Naive thymus-derived CD4-positive, alpha-beta T cell (primary cell): ENCODE measurements around the gene LCNL1. TPM values are rescaled to one million over a fixed set of nuclear protein-coding genes. Genes with fewer than 3 reads are reported as not detected.

Experiments used
- ATAC-seq: fragments of 150-1000 bp; cut with Tn5 transposase; 2 replicates; pipeline ENCODE4 v1.10.0; 2021; ENCODE audit warnings: mild to moderate bottlenecking, moderate library complexity
- CTCF ChIA-PET: fragments of 350-600 bp; sonication (Branson Sonifier 250); formaldehyde crosslinking; loops from one replicate; lab custom pipeline; 2021; ENCODE audit warnings: antibody characterized with exemption; lab: Charles Lee
- POLR2A ChIA-PET: fragments of 350-600 bp; sonication (Branson Sonifier 250); formaldehyde crosslinking; loops from one replicate; lab custom pipeline; 2021; ENCODE audit warnings: antibody characterized with exemption, inconsistent platforms; lab: Charles Lee
- DNase-seq, 9 donors: peaks; one replicate each; pipeline versions ENCODE4 v3.0.0 to v3.0.0-alpha.2; 2020 to 2022; ENCODE audit warnings: mixed read lengths in 1 of 9
- H3K27ac ChIP-seq: one replicate; pipeline ENCODE4 v1.7.0; 2013; ENCODE audit warnings: mild to moderate bottlenecking, low read depth, low read length, moderate library complexity
- H3K27me3 ChIP-seq, 2 donors: one replicate each; pipeline ENCODE4 v1.7.0; 2013; ENCODE audit warnings: low read length in 2 of 2, mild to moderate bottlenecking in 2 of 2, moderate library complexity in 2 of 2; ENCODE audit not compliant: control insufficient read depth in 2 of 2, insufficient read depth in 2 of 2
- H3K36me3 ChIP-seq, 3 experiments: 1 replicate in 2 of 3; 2 replicates in 1 of 3; pipeline ENCODE4 v1.7.0; 2013; ENCODE audit warnings: low read length in 3 of 3, mild to moderate bottlenecking in 3 of 3, moderate library complexity in 1 of 3; ENCODE audit not compliant: insufficient read depth in 3 of 3, control insufficient read depth in 2 of 3
- H3K4me1 ChIP-seq, 2 donors: one replicate each; pipeline ENCODE4 v1.7.0; 2013; ENCODE audit warnings: low read length in 2 of 2, mild to moderate bottlenecking in 2 of 2, moderate library complexity in 1 of 2; ENCODE audit not compliant: control insufficient read depth in 2 of 2, insufficient read depth in 2 of 2
- H3K4me3 ChIP-seq: 2 replicates; pipeline ENCODE4 v1.7.0; 2013; ENCODE audit warnings: mild to moderate bottlenecking, low read length
- H3K9me3 ChIP-seq, 3 experiments: 1 replicate in 2 of 3; 2 replicates in 1 of 3; pipeline ENCODE4 v1.7.0; 2013; ENCODE audit warnings: low read length in 3 of 3; ENCODE audit not compliant: control insufficient read depth in 2 of 3
- H3K27ac Mint-ChIP-seq, 9 donors: one replicate each; pipeline ENCODE4 v1.8.0; 2020 to 2022; ENCODE audit warnings: mixed read lengths in 9 of 9, mild to moderate bottlenecking in 8 of 9, moderate library complexity in 5 of 9, inconsistent platforms in 2 of 9
- H3K27me3 Mint-ChIP-seq, 5 donors: one replicate each; pipeline ENCODE4 v1.8.0; 2021 to 2022; ENCODE audit warnings: mixed read lengths in 5 of 5, mild to moderate bottlenecking in 1 of 5
- H3K36me3 Mint-ChIP-seq, 5 donors: one replicate each; pipeline ENCODE4 v1.8.0; 2020 to 2022; ENCODE audit warnings: mixed read lengths in 5 of 5, mild to moderate bottlenecking in 3 of 5, inconsistent platforms in 1 of 5
- H3K4me1 Mint-ChIP-seq, 7 donors: one replicate each; pipeline ENCODE4 v1.8.0; 2020 to 2022; ENCODE audit warnings: mixed read lengths in 7 of 7, mild to moderate bottlenecking in 3 of 7, inconsistent platforms in 1 of 7
- H3K4me3 Mint-ChIP-seq, 10 donors: one replicate each; pipeline ENCODE4 v1.8.0; 2020 to 2022; ENCODE audit warnings: mild to moderate bottlenecking in 10 of 10, mixed read lengths in 10 of 10, moderate library complexity in 6 of 10, inconsistent platforms in 2 of 10
- H3K9me3 Mint-ChIP-seq, 11 donors: one replicate each; pipeline ENCODE4 v1.8.0; 2020 to 2022; ENCODE audit warnings: mixed read lengths in 11 of 11, mild to moderate bottlenecking in 4 of 11, inconsistent platforms in 1 of 11, moderate library complexity in 1 of 11
- intact Hi-C, 2 donors: fragments of 100-400 bp; cut with micrococcal nuclease; formaldehyde crosslinking; loops; one replicate each; pipeline ENCODE4 v1.15.1; 2023
- polyA plus RNA-seq, 2 donors: library from polyadenylated mRNA; unstranded; fragments of 300-500 nt; fragmentation: Illumina TruSeq; gene quantifications; one replicate each; pipeline ENCODE4 v1.2.3, GENCODE V29; 2021
- total RNA-seq, 6 experiments: library from RNA in 5 of 6; stranded (reverse) in 5 of 6; gene quantifications; 1 replicate in 5 of 6; 2 replicates in 1 of 6; pipeline ENCODE4 v1.2.3 and lab custom pipeline; 2021 to 2026

LCNL1 gene
- total and polyA plus RNA-seq, 7 experiments from 2014 or later: 0.12 to 1.9 (median 0.13) TPM; not detected in 4

DNA sequence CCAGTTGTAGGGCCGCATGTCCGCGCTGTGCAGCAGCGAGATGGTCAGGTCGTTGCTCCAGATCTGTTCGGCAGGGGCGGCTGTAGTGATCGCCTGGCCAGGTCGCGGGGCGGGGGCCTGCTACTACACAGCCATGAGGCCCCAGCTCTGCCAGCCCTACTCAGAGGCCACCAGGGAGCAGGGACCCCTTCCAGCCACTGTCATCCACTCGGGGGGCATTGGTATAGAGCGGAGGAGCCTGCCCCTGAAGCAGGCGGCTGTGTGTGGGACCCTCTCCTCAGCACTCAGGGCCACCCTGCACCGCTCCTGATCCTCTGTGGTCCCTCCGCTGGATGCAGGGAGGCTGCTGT lies 39.9 kb upstream of the LCNL1 start:
- no peak for ATAC-seq
- H3K4me1 ChIP-seq: peaks cover 8 to 10% of the 10 kb centered on the region in 2 donors
- Mint-ChIP-seq H3K27me3 (no peaks in the 10 kb centered on the region), H3K36me3 (peaks cover 0 to 16% (median 10%) of the 10 kb centered on the region in 5 donors), H3K4me1 (peaks cover 0 to 14% (median 5%) of the 10 kb centered on the region in 7 donors), H3K9me3 (peaks cover 0 to 10% (median 0%) of the 10 kb centered on the region in 11 donors), H3K4me3 (peak overlapping the region in 6 of 10 donors; percentile 49 to 84 (median 70)), H3K27ac (peak overlapping the region in 1 of 9 donors; percentile 43)
- ChIA-PET POLR2A (interaction anchor here (1.7 to 1.8 kb wide), 2 partner anchors 56 to 143 kb away, joined by 6 to 8 read pairs; partner anchors contain the start of gene TRAF2), CTCF (no interaction called here)
- DNase-seq: no peak
- H3K27ac ChIP-seq: peak overlapping the region; percentile 77
- peaks cover 0 to 43% (median 6%) of the 10 kb centered on the region in 3 experiments for H3K36me3 ChIP-seq
- H3K9me3 ChIP-seq: no peaks in the 10 kb centered on the region
- intact Hi-C loops: loop anchor here (5.0 to 10.0 kb wide), 3 partner anchors 136 to 282 kb away; partner anchors contain the start of genes CYSRT1 (in 1 of the 2), NDOR1 (in 1 of the 2), RABL6 (in 1 of the 2) and RNF208 (in 1 of the 2)
- H3K27me3 ChIP-seq: no peaks in the 10 kb centered on the region
- no peak overlapping the region for H3K4me3 ChIP-seq

DNA sequence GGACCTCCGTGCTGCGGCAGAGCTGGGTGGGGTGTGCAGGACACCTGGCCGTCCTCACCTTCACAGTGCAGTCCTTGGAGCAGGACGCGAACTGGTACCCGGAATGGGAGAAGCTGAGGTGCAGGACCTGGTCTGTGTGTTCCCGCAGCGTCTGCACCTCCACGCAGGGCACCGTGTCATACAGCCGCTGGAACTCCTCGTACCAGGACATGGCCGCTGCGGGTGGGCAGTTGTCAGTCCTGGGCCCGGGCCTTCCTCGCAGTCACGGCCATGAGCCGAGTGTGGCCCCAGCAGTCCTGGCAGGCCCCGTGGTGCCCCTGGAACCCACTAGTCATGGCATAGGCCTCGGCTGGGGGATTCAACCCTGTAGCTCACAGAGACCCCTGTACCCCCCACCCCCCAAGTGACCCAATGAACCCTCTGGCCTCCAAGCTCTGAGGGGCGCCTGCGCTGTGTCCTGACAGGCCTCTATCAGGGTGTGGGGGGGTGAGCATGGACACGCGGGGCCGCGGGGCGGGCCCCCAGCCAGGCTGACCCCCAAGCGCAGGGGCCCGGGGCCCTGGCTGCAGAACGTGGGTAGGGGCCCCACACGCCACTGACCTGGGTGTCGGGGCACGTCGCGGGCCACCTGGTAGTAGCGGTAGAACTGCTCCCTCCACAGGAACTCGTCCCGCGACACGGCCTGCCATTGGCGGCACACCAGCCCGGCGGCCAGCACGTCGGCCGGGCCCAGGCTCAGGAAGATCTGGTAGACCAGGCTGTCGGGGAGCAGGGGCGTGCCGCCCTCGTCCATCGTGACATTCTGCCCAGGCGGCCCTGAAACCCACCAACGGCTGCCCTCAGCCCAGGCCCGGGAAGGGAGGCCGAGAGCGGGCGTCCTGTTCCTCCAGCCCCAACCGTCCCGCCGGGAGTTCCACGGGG lies 39.2 kb upstream of the LCNL1 start:
- Histone ChIP-seq H3K4me1 (peaks cover 10 to 11% of the 10 kb centered on the region in 2 donors), H3K27me3 (no peaks in the 10 kb centered on the region), H3K27ac (peak overlapping the region; percentile 77), H3K36me3 (peaks cover 0 to 43% (median 6%) of the 10 kb centered on the region in 3 experiments), H3K4me3 (peak overlapping the region; percentile 72), H3K9me3 (no peaks in the 10 kb centered on the region)
- H3K27me3 Mint-ChIP-seq: no peaks in the 10 kb centered on the region
- H3K9me3 Mint-ChIP-seq: peaks cover 0 to 8% (median 0%) of the 10 kb centered on the region in 11 donors
- ChIA-PET POLR2A (interaction anchor here (0.8 to 1.8 kb wide), 8 partner anchors 49 to 143 kb away, joined by 3 to 8 read pairs (median 4); partner anchors contain the start of genes PAXX, RABL6 and TRAF2), CTCF (no interaction called here)
- peak overlapping the region in 7 of 9 donors; percentile 59 to 90 (median 72) for H3K27ac Mint-ChIP-seq
- ATAC-seq: peak; percentile 0
- peaks cover 0 to 14% (median 8%) of the 10 kb centered on the region in 5 donors for H3K36me3 Mint-ChIP-seq
- DNase-seq: peak in 6 of 9 donors; percentile 20 to 61 (median 30)
- peaks cover 0 to 16% (median 5%) of the 10 kb centered on the region in 7 donors for H3K4me1 Mint-ChIP-seq
- intact Hi-C loops: loop anchor here (1.0 to 10.0 kb wide), 16 partner anchors 41 to 312 kb away; partner anchors contain the start of genes EDF1 (in 2 of the 2), PHPT1 (in 2 of the 2), RABL6 (in 2 of the 2) and TMEM141 (in 2 of the 2)
- peak overlapping the region; percentile 71 to 85 (median 81) for H3K4me3 Mint-ChIP-seq

GRCh38 chr9:136944212-136944518 lies 38.6 kb upstream of the LCNL1 start:
- Histone ChIP-seq H3K4me3 (peak overlapping the region; percentile 72), H3K27me3 (no peaks in the 10 kb centered on the region), H3K9me3 (no peaks in the 10 kb centered on the region), H3K27ac (peak overlapping the region; percentile 77), H3K36me3 (peaks cover 0 to 41% (median 6%) of the 10 kb centered on the region in 3 experiments), H3K4me1 (peaks cover 10 to 11% of the 10 kb centered on the region in 2 donors)
- Mint-ChIP-seq H3K4me3 (peak overlapping the region in 7 of 10 donors; percentile 71 to 85 (median 81)), H3K27me3 (no peaks in the 10 kb centered on the region), H3K36me3 (peaks cover 0 to 9% (median 4%) of the 10 kb centered on the region in 5 donors), H3K9me3 (peaks cover 0 to 4% (median 0%) of the 10 kb centered on the region in 11 donors), H3K4me1 (peaks cover 0 to 16% (median 5%) of the 10 kb centered on the region in 7 donors), H3K27ac (peak overlapping the region in 2 of 9 donors; percentile 59 to 71)
- intact Hi-C loops: loop anchor here (1.0 to 10.0 kb wide), 16 partner anchors 42 to 311 kb away; partner anchors contain the start of genes EDF1 (in 2 of the 2), PHPT1 (in 2 of the 2), RABL6 (in 2 of the 2) and TMEM141 (in 2 of the 2)
- POLR2A ChIA-PET: interaction anchor here (0.8 to 1.8 kb wide), 8 partner anchors 48 to 144 kb away, joined by 3 to 8 read pairs (median 4); partner anchors contain the start of genes PAXX, RABL6 and TRAF2
- peak; percentile 47 for ATAC-seq
- DNase-seq: peak in 2 of 9 donors; percentile 11 to 14
- CTCF ChIA-PET: no interaction called here

DNA sequence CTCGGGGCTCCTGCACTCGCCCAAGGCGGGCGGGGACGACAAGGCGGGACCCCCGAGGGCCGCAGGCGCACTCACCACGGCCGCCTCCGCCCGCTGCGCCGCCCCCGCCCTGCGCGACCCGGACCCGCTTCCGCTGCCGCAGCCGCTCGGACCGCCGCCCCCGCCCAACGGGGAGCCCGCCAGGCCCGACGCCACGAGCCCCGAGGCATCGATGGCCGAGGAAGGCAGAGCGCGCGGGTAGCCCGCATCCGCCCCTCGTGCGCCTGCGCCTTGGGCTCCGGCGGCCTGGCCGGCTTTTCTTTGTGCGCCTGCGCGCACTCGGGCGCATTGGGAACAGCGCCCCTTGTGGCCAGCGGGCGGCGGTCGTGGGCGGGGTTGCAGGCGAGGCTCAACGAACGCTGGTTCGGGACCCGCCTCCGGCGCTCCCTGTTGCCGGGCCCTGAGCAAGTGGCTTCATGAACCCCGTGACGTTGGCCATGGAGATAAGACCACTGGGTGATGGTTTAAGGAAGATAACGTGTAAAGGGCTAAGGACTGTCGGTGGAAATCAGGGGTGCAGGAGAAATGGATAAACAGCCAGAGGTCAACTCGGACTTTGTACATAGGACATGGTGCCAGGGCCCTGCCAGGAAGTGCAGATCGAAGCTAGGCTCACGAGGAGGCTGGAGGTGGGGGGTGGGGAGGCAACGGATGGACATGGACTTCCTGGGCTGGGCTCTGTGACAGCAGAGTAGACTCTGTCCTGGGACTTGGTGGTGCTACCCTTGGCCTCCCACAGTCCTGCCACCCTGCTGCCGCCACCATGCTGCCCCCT lies 38.1 kb upstream of the LCNL1 start, which contains the start of the genes C8G and FBXW5:
Gene C8G (plus strand): TSS at position 725 of the 814 bp plus-strand sequence. CDS start 78 bp downstream, at position 803.
Gene FBXW5 (minus strand): TSS at position 220 of the 814 bp plus-strand sequence. CDS start 655 bp downstream, outside the sequence.
- intact Hi-C loops: loop anchor here (1.0 to 10.0 kb wide), 16 partner anchors 42 to 311 kb away; partner anchors contain the start of genes EDF1 (in 2 of the 2), PHPT1 (in 2 of the 2), RABL6 (in 2 of the 2) and TMEM141 (in 2 of the 2)
- ChIA-PET POLR2A (interaction anchor here (0.8 to 1.8 kb wide), 7 partner anchors 48 to 145 kb away, joined by 3 to 8 read pairs (median 4); partner anchors contain the start of genes PAXX, RABL6 and TRAF2), CTCF (no interaction called here)
- H3K4me1 Mint-ChIP-seq: peaks cover 0 to 14% (median 5%) of the 10 kb centered on the region in 7 donors
- H3K4me3 Mint-ChIP-seq: peak within 1 kb of the TSS; percentile 71 to 85 (median 81)
- ATAC-seq (peak; percentile 92), DNase-seq (peak; percentile 88 to 99 (median 96))
- H3K4me1 ChIP-seq: peaks cover 10 to 11% of the 10 kb centered on the region in 2 donors
- H3K27ac Mint-ChIP-seq: peak within 1 kb of the TSS in 8 of 9 donors; percentile 63 to 90 (median 79)
- peaks cover 0 to 2% (median 0%) of the 10 kb centered on the region in 11 donors for H3K9me3 Mint-ChIP-seq
- no peaks in the 10 kb centered on the region for H3K27me3 ChIP-seq
- H3K9me3 ChIP-seq: no peaks in the 10 kb centered on the region
- peak within 1 kb of the TSS; percentile 77 for H3K27ac ChIP-seq
- H3K4me3 ChIP-seq: peak within 1 kb of the TSS; percentile 72
- peaks cover 0 to 4% (median 0%) of the 10 kb centered on the region in 5 donors for H3K36me3 Mint-ChIP-seq
- H3K27me3 Mint-ChIP-seq: no peaks in the 10 kb centered on the region
- peaks cover 0 to 36% (median 6%) of the 10 kb centered on the region in 3 experiments for H3K36me3 ChIP-seq

- Mint-ChIP-seq H3K9me3 (peaks cover 0 to 2% (median 0%) of the 10 kb centered on the region in 11 donors), H3K4me1 (peaks cover 0 to 19% (median 5%) of the 10 kb centered on the region in 7 donors), H3K4me3 (peak overlapping the region in 3 of 10 donors; percentile 66 to 84 (median 77)), H3K27ac (peak overlapping the region in 2 of 9 donors; percentile 9 to 80), H3K36me3 (peaks cover 0 to 3% (median 0%) of the 10 kb centered on the region in 5 donors), H3K27me3 (no peaks in the 10 kb centered on the region)
- H3K27me3 ChIP-seq: no peaks in the 10 kb centered on the region
- no peak for DNase-seq
- H3K27ac ChIP-seq: no peak overlapping the region
- H3K9me3 ChIP-seq: no peaks in the 10 kb centered on the region
- H3K4me1 ChIP-seq: peaks cover 10 to 16% of the 10 kb centered on the region in 2 donors
- intact Hi-C loops: loop anchor here (2.0 to 10.0 kb wide), 4 partner anchors 89 to 279 kb away; partner anchors contain the start of genes CYSRT1 (in 1 of the 2), NDOR1 (in 1 of the 2), RNF208 (in 1 of the 2) and RNF224 (in 1 of the 2)
- H3K36me3 ChIP-seq: peaks cover 0 to 27% (median 6%) of the 10 kb centered on the region in 3 experiments
- CTCF ChIA-PET: no interaction called here
- H3K4me3 ChIP-seq: peak overlapping the region; percentile 19
- POLR2A ChIA-PET: interaction anchor here (0.9 to 1.5 kb wide), 2 partner anchors 47 to 107 kb away, joined by 3 to 5 read pairs; partner anchors contain the start of gene PAXX
- ATAC-seq: no peak
Observed at GRCh38 chr9:136945333-136946227, 37.2 kb upstream of the LCNL1 start.
